Left hindlimb (tissue), 1 donor: ENCODE data around the gene SERGEF.

Experiments used
- DNase-seq: peaks from one replicate; pipeline ENCODE4 v3.0.0-alpha.2; 2018

SERGEF gene

DNA sequence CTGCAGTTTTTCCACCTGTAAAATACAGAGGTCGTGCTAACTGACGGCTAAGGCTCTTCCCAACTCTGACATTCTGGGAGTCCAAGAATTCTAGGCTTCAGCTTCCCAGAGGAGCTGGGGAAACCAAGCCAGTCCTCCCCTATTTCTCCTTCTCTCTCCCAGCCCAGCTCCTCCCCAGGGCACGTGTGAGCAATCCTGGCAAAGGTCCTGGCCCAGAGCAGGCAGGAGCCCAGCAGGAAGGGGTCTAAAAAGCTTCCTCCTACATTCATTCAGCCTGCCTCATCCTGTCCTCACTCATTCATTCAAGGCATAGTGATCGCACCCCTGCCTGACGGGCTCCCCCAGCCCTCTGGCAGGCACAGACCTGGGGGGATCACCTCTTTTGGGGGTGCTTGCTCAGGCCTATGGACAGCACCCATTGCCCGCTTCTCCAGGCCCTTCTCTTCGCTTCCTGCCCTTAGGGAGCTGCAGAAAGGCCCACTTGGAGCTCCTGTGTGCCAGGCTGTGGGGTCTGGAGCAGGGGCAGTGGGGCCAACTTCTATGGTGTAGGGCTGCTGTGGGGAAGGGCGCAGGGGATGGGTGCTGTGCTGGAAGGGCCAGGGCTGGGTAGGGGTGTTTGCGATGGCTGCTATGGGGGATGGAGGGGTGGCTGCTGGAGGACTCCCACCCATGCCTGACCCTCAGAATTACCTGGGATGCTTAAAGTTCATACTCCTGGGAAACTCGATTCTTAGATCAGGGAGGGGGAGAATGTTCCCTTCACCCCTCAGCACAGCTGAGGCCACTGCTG is 268.5 kb downstream of the SERGEF start:
- no peak for DNase-seq

DNA sequence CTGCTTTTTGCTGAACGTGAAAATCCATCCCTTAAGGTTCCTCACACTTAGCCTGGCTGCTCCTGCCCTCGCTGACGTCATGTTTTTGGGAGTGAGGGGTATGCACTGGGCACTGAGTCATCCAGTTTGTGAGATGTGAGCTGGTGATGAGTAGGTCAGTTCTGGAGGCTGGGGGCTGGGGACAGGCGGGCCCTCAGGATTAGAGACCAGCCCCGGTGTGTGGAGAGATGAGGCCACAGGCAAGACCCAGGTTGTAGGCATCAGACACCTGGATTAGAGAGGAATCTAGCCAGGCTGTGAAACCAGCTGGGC is 269.1 kb downstream of the SERGEF start:
- DNase-seq, result no peak

DNA sequence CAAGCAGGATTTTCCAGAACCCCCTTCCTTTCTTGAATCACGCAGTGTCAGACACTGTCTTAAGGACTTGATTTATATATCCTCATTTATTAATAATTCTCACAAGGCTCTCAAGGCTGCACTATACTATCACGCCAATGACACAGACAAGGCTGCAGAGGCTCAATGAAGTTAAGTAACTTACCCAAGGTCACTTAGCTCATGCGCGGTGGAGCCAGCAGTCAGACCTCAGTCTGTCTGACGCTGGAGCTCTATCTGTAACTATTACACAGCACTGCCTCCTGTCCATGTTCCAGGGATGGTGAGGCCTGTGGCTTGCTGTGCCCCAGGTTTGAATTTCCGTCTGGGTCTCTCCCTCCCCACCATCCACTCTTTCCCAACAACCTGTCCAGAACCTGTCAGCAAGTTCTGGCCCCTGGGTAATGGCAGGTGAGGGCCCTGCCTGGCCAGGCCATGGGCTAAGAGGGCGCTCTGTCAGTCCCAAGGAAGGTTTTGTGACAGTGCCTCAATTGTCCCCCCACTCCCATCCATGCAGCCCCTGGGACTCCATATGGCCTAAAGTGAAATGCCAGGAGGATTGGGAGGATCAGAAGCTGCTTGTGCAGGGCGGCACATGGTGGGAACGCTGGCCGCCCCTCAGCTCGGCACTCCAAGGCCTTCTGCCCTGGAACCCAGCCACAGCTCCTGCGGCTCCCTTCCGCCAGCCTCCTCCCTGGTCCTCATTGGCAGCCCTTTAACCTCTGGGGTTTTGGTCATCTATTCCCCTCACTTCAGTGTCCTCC is 269.6 kb downstream of the SERGEF start:
- DNase-seq, result no peak

DNA sequence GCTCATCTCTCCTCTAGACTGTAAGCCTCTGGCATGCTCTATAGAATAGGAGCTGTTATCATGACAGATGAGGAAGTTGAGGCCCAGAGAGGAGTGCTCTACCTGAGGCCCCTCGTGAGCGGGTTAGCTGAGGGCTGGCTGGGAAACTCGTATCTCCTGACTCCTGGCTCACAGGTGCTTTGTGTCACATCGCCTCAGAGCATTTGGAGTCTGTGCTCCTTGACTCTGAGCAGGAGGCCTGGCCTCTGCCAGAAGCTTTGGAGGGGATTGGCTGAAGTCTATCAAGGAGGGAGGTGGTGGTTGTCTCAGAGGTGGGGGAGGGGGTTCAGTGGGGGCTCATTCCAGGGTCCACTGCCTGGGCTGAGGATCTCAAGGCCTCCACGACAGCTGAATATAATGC is 270.8 kb downstream of the SERGEF start:
- DNase-seq, result no peak

DNA sequence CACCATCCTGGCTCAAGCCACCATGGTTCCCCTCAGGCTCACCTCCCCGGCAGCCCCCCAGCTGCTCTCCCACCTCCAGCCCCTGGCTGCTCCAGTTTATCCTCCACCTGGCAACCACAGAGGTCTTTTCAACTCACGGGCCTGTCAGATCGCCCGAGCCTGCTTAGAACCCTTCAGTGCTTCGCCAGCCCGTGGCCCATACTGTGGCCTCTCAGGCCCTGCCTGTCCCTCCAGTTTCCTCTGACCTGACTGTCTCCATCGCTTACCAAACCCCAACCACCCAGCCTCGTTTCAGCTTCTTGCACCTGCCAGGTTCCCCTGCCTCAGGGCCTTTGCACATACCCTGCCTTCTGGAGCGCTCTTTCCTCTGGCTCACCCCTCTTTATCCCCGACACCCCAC is 271.4 kb downstream of the SERGEF start:
- no peak for DNase-seq

DNA sequence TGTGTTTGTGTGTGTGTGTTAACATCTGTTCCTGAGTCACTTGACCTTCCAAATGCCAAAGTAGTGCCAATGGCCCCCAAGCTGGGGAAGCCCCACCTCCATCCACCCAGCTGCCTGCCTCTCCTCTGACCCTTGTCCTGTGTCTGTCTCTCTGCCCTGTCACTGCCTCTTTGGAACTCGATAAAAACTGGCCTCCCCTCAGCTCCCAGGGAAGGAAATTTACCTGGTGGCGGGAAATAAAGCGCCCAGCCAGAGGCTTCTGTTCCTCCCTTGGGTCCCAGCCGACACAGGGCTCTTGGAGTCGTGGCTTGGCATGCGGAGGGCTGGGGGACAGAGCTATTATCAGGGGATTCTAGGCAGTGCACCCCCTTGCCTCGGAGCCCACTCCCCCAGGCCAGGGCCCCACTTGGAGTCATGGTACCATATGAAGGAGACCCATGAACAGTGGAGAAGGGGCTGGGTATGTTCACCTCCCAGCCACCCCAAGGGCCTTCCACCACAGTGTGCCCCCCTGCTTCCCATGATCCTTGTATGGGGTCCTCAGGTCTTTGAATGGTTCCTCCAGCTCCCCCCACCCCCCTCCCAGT is 272.1 kb downstream of the SERGEF start:
- no peak for DNase-seq

DNA sequence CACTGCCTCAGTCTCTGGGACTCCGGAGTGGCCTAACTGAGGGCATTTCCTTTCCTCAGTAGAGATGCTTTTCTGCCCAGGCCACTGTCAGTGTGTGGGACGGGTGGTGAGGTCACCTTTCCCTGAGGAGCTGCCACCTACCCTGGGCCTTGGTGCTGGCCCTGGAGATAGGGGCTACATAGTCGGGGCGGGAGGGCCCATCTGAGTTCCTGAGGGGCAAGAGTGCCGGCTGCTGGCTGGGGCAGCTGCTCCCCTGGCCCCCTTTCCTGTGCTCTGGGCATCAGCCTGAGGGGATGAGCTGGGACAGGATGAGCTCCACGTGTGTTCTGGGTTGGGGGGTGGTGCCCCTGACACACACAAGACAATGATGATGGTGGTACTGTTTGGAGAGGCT is 272.9 kb downstream of the SERGEF start:
- no peak for DNase-seq

DNA sequence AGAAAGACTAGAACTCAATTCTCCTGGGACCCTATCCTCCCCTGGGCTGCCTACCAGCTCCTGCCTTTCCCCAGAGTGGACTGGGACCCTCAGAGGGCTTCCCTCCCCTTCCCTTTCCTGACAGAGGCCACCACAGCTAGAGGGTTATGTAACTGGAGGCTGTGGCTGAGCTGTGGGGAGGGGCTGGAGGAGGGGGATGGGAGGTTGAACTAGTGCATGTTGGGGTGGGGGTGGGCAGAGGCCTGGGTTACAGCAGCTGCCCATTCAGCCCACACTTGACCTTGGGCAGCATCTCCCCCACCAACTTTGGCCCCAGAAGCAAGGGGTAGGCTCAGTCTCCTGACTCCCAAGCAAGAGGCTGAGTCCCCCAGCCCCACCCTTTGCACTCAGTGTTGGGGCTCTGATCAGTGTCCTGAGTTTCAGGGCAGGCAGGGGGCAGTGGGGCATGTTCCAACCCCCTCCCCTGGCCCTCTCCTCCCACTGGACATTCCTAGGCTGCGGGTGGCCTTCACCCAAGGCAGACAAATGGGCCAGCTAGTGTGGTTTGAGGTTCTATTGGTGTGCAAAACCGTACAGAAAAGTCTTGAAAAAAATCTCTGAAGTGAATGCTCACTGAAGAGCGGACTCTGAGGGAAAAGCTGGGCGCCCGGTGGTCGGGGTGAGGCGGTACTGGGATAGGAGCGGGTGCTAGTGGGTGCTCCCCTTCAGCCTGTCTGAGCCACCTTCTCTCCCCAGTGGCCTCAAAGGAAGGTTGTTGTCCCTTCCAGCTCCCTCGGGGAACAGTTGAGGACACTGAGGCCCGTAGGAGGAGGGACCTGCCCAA is 274.5 kb downstream of the SERGEF start:
- DNase-seq, result no peak
